Pulmonary artery endothelial cell (primary cell): ENCODE data around the gene ZBTB5. TPM values are rescaled to one million over a fixed set of nuclear protein-coding genes. Genes with fewer than 3 reads are reported as not detected.
"Not testable (repeated sequence)": the region's sequence is repeated elsewhere in the genome, so short reads cannot be mapped to it uniquely, and the experiment has no call there.

ENCODE experiments used
- DNase-seq: peaks from one replicate; pipeline ENCODE4 v3.0.0-alpha.2; 2011; ENCODE audit warnings: low read depth, low spot score
- total RNA-seq: library from RNA; depleted of rRNA; stranded (reverse); fragments of >200 nt; gene quantifications from 2 replicates; pipeline ENCODE4 v1.2.3, GENCODE V29; 2014

The ZBTB5 gene
- total RNA-seq, 1 donor from 2014 or later = 7.5 TPM

GRCh38 chr9:37406603-37407401 lies 58.4 kb downstream of the ZBTB5 start:
- DNase-seq = no peak

DNA sequence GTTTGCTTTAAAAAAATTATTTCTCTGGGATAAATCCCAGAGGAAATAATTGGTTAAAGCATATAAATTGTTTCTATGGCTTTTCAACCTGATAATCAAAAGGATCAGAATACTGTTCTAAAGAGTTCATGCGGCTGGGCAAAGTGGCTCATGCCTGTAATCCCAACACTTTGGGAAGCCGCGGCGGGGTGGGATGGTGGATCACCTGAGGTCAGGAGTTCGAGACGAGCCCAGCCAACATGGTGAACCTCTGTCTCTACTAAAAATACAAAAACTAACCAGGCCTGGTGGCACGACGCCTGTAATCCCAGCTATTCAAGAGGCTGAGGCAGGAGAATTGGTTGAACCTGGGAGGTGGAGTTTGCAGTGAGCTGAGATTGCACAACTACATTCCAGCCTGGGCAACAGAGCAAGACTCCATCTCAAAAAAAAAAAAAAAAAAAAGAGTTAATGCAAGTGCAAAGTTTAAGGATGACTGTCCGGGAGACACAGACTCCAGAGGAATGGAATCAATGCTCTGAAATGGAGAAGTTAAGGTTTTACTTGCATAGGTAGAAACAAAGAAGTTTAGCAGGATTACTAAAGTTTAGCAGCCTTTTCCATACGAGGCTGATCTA lies 59.4 kb downstream of the ZBTB5 start:
- DNase-seq = no peak

DNA sequence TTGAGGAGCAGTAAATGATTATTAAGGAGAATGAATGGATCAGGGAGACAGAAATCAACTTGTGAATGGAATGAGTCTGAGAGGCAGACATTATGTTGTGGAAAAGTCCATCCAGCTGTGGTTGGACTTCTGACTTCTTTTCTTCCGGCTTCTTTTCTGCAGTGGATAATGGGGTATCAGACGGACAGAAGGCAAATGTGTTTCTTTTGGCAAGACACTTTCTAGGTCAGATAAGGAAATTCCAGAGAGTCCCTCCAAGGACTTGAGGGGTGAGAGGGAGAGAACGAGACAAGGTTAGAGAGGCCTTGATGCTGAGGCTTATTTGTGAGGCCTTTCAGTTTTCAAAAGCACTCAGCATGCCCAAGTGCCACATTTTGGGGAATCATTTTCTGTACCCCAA lies 59.9 kb downstream of the ZBTB5 start:
- no peak for DNase-seq

DNA sequence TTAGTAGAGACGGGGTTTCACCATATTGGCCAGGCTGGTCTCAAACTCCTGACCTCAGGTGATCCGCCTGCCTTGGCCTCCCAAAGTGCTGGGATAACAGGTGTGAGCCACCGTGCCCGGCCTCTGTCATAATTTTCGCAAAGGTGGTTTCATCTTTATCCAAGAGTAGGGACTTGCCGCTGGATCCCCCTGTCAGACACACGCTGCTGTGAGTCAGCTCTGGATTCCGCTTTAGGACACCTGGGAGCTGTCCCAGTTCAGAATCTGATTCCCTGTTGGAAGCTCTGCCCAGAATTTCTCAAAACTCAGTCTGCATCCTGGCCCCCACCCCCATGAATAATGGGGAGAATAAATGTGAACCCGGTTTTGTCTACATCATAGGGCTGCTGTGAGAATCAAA lies 60.7 kb downstream of the ZBTB5 start:
- no peak for DNase-seq

DNA sequence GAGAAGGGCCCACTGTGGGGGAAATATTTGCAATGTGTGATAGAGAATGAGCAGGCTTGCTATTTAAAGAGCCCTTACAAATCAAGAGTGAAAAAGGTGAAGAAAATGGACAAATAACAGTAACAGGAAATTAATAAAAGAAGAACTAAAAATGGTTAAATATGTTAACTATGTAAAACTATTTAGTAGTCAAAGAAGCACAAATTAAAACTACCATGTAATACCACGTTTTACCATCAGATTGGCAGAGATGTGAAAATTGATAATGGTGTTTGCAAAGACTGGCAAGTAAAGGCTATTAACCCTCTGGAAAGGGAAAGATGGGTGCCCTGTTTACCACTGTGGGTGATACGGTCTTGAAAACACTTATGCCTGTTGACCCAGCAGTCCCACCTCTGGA lies 65.9 kb downstream of the ZBTB5 start:
- no peak for DNase-seq

DNA sequence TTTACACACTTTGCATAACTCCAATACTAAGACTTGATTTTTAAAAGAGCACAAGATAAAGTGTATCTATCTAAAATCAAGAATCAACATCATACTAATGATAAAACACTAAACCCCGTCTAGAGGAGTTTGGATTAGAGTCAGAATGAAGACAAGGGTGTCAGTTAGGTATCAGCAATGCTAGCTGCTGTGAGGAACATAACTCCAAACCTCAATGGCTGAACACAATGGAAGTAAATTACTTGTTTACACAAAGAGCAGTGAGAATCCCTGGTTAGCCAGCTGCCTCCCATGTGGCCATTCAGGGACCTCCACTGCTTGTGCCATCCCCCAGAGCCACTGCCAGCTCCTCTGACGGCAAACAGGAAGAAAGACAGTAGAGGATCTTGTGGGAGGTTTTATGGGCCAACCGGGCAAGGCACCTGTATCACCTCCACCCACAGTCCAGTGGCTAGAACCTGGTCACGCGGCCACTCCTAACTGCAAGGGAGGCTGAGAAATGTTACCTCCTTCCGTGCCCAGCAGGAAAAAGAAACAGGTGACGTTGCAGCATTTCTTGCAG lies 66.7 kb downstream of the ZBTB5 start:
- DNase-seq = no peak

DNA sequence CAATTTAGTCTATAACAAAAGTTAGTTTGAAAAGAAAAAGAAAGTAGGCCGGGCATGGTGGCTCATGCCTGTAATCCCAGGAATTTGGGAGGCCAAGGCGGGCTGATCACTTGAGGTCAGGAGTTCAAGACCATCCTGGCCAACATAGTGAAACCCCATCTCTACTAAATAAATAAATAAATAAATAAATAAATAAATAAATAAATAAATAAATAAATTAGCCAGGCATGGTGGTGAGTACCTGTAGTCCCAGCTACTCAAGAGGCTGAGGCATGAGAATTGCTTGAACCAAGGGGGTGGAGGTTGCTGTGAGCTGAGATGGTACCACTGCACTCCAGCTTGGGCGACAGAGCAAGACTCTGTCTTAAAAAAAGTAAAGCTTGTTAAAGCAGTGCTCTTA lies 67.3 kb downstream of the ZBTB5 start:
- DNase-seq = not testable (repeated sequence)

GRCh38 chr9:37395663-37396062 lies 69.6 kb downstream of the ZBTB5 start:
- DNase-seq = no peak

GRCh38 chr9:37395229-37395628 lies 70.0 kb downstream of the ZBTB5 start:
- no peak for DNase-seq

GRCh38 chr9:37392272-37392671 lies 73.0 kb downstream of the ZBTB5 start:
- DNase-seq = no peak

DNA sequence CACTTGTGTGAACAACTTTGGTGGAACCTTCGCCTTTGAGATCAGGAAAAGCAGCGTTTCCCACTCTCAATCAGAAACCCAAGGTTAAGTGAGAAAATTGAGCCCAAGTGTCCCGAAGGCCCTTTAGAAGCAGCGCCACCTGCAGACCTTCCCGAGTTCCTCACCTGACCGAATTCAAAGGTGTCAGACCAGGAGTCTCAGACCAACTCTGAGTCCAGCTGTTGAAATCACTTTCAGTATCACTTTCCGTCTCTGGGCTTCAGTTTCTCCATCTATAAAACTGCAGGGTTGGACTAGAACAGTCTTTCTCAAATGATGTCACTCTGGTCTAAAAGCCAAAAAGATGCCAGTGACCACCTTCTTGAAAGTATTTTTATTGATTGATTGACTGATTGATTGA lies 74.5 kb downstream of the ZBTB5 start:
- DNase-seq = no peak

Other genes with a start within 250 kb of the ZBTB5 start
- gene GRHPR, start 42.8 kb downstream of the ZBTB5 start, total RNA-seq = 133 and 135 TPM in 2 replicates
- 32.0 and 37.7 TPM in 2 replicates for gene POLR1E, start 20.5 kb upstream of the ZBTB5 start, total RNA-seq
- gene FBXO10, start 110.9 kb upstream of the ZBTB5 start, total RNA-seq = 9.5 and 14.2 TPM in 2 replicates
- gene TOMM5, start 127.1 kb upstream of the ZBTB5 start, total RNA-seq = 217 and 233 TPM in 2 replicates
- gene FRMPD1, start 185.5 kb upstream of the ZBTB5 start, total RNA-seq = not detected in 2 replicates